HepG2 (cell line): ENCODE results near the gene NELL2. TPM values are rescaled to one million over a fixed set of nuclear protein-coding genes. Genes with fewer than 3 reads are reported as not detected.
A peak's percentile ranks its signal among the peaks of the same experiment; 100 is the strongest.

Source experiments
- ATAC-seq: fragments of 200-7000 bp; cut with Tn5 transposase; 3 replicates; pipeline ENCODE4 v1.9.1; 2020; ENCODE audit warnings: mild to moderate bottlenecking, moderate library complexity
- BruUV-seq: library from RNA; stranded (reverse); fragments of 400-500 nt; replicated peaks from 2 replicates; lab custom pipeline; 2021; lab: Mats Ljungman, UMichigan
- CTCF ChIA-PET: fragments of 300-600 bp; formaldehyde crosslinking; extraction: SDS; loops from one replicate; lab custom pipeline; 2021; ENCODE audit warnings: low total read pairs, inconsistent platforms, low intra/inter-chr PET ratio; lab: Yijun Ruan, JAX
- POLR2A ChIA-PET: fragments of 350-600 bp; sonication (Branson Sonifier 250); formaldehyde crosslinking; loops from one replicate; lab custom pipeline; 2020; ENCODE audit warnings: antibody characterized with exemption, inconsistent platforms; lab: Yijun Ruan, JAX
- DNase-seq: peaks from one replicate; pipeline ENCODE4 v3.0.0-alpha.2; 2015; ENCODE audit warnings: low spot score
- FAIRE-seq: peaks from 3 replicates; lab custom pipeline; 2011; peaks lifted over from hg19 to GRCh38; lab: Jason Lieb, UNC
- H2AFZ ChIP-seq: one replicate; pipeline ENCODE4 v1.6.1; 2011; ENCODE audit warnings: low read length, inconsistent platforms
- H3K27ac ChIP-seq: fragments of 300-600 bp; 3 replicates; pipeline ENCODE4 v1.8.0; 2011; ENCODE audit warnings: mixed run types, mild to moderate bottlenecking, mixed read lengths, low read length, inconsistent platforms; ENCODE audit not compliant: insufficient read depth; ENCODE audit errors: extremely low read length
- H3K27me3 ChIP-seq, 2 experiments: fragments of 200-600 bp in 1 of 2; 2 replicates in 1 of 2; 3 replicates in 1 of 2; pipeline versions ENCODE4 v1.6.0 to v1.8.0; 2011; ENCODE audit warnings: low read length in 2 of 2, mild to moderate bottlenecking in 2 of 2, moderate library complexity in 2 of 2, inconsistent platforms in 1 of 2; ENCODE audit not compliant: insufficient read depth in 2 of 2, control insufficient read depth in 1 of 2
- H3K36me3 ChIP-seq, 2 experiments: fragments of 200-600 bp in 1 of 2; replicated peaks in 1 of 2; 2 replicates in 1 of 2; 3 replicates in 1 of 2; pipeline versions ENCODE4 v1.5.1 to v1.8.0; 2011; ENCODE audit warnings: low read length in 2 of 2, inconsistent platforms in 1 of 2; ENCODE audit not compliant: insufficient read depth in 2 of 2, control insufficient read depth in 1 of 2
- H3K4me1 ChIP-seq: 2 replicates; pipeline ENCODE4 v1.5.1; 2012; ENCODE audit warnings: low read length, inconsistent platforms; ENCODE audit not compliant: insufficient read depth
- H3K4me2 ChIP-seq: 2 replicates; pipeline ENCODE4 v1.6.0; 2011; ENCODE audit warnings: low read depth, low read length, inconsistent platforms
- H3K4me3 ChIP-seq, 3 experiments: fragments of 200-600 bp in 1 of 3; sonication (generic), shearing (Covaris generic) in 1 of 3; replicated peaks in 1 of 3; 2 replicates each; pipeline ENCODE4 v1.5.1; 2011 to 2016; ENCODE audit warnings: low read length in 3 of 3, inconsistent platforms in 2 of 3, low read depth in 2 of 3, mild to moderate bottlenecking in 2 of 3, control low read depth in 1 of 3, mixed read lengths in 1 of 3; ENCODE audit not compliant: insufficient read depth in 1 of 3
- H3K79me2 ChIP-seq: one replicate; pipeline ENCODE4 v1.6.1; 2011; ENCODE audit warnings: low read length, inconsistent platforms; ENCODE audit not compliant: insufficient read depth
- H3K9ac ChIP-seq: 2 replicates; pipeline ENCODE4 v1.6.0; 2011; ENCODE audit warnings: mild to moderate bottlenecking, low read depth, low read length, inconsistent platforms; ENCODE audit not compliant: insufficient read depth
- H3K9me3 ChIP-seq: 2 replicates; pipeline ENCODE4 v1.5.1; 2012; ENCODE audit warnings: mild to moderate bottlenecking, low read length
- H4K20me1 ChIP-seq: 2 replicates; pipeline ENCODE4 v1.6.0; 2011; ENCODE audit warnings: inconsistent platforms, mild to moderate bottlenecking, low read length, moderate library complexity; ENCODE audit not compliant: insufficient read depth
- BCL6 ChIP-seq: IDR thresholded peaks from 2 replicates; pipeline ENCODE4 v1.6.1; 2016; ENCODE audit warnings: missing genetic modification reagents, missing compliant biosample characterization
- FIP1L1 ChIP-seq: fragments of 200-400 bp; formaldehyde crosslinking; IDR thresholded peaks from 2 replicates; pipeline ENCODE4 v1.6.1; 2018; ENCODE audit warnings: low read depth, mild to moderate bottlenecking, low read length, moderate library complexity, borderline replicate concordance; ENCODE audit not compliant: insufficient read depth
- GTF2F1 ChIP-seq: fragments of 150-350 bp; IDR thresholded peaks from 2 replicates; pipeline ENCODE4 v1.6.1; 2014; ENCODE audit warnings: low read length
- HHEX ChIP-seq: IDR thresholded peaks from 2 replicates; pipeline ENCODE4 v1.6.1; 2016; ENCODE audit warnings: control low read depth
- MAF1 ChIP-seq: sonication (generic); formaldehyde crosslinking; IDR thresholded peaks from 2 replicates; pipeline ENCODE4 v1.5.0; 2020; ENCODE audit warnings: missing genetic modification reagents, borderline replicate concordance
- MAFK ChIP-seq, 2 experiments: IDR thresholded peaks in 1 of 2; conservative IDR thresholded peaks in 1 of 2; 2 replicates each; pipeline ENCODE4 v1.6.1; 2011; ENCODE audit warnings: improper control_type of control experiment in 2 of 2, low read length in 2 of 2
- NONO ChIP-seq, 2 experiments: fragments of 450-650 bp in 1 of 2; sonication (generic) in 1 of 2; formaldehyde crosslinking in 1 of 2; IDR thresholded peaks in 1 of 2; conservative IDR thresholded peaks in 1 of 2; 2 replicates each; pipeline versions ENCODE4 v1.6.1 to v1.8.0; 2017 to 2022; ENCODE audit warnings: mild to moderate bottlenecking in 1 of 2, missing genetic modification reagents in 1 of 2, moderate library complexity in 1 of 2
- PHF21A ChIP-seq: sonication (generic); formaldehyde crosslinking; IDR thresholded peaks from 2 replicates; pipeline ENCODE4 v1.5.0; 2020; ENCODE audit warnings: mild to moderate bottlenecking, missing genetic modification reagents
- SMYD3 ChIP-seq: sonication (generic); formaldehyde crosslinking; IDR thresholded peaks from 2 replicates; pipeline ENCODE4 v1.8.1; 2023; ENCODE audit warnings: mild to moderate bottlenecking, missing genetic modification reagents
- SRSF4 ChIP-seq: fragments of 200-400 bp; formaldehyde crosslinking; IDR thresholded peaks from one replicate; pipeline ENCODE4 v1.6.1; 2018; ENCODE audit warnings: mild to moderate bottlenecking, low read depth, low read length, moderate library complexity; ENCODE audit not compliant: poor library complexity, severe bottlenecking
- ZNF530 ChIP-seq: sonication (generic); formaldehyde crosslinking; IDR thresholded peaks from 2 replicates; pipeline ENCODE4 v1.5.0; 2020; ENCODE audit warnings: low read depth, mild to moderate bottlenecking, missing genetic modification reagents
- ZNF616 ChIP-seq: sonication (generic); formaldehyde crosslinking; IDR thresholded peaks from 2 replicates; pipeline ENCODE4 v1.5.0; 2020; ENCODE audit warnings: low read depth, mild to moderate bottlenecking, missing genetic modification reagents
- ZNF761 ChIP-seq: sonication (generic); formaldehyde crosslinking; conservative IDR thresholded peaks from 2 replicates; pipeline ENCODE4 v1.4.0; 2020; ENCODE audit warnings: mild to moderate bottlenecking, missing genetic modification reagents
- WGBS: methylation state at CpG from one replicate; pipeline ENCODE4 v1.1.6; 2017; ENCODE audit warnings: low lambda C conversion rate; 5-methylcytosine and 5-hydroxymethylcytosine counted together
- in situ Hi-C: cut with HindIII; loops from 2 replicates; pipeline ENCODE4 v1.10.0; 2017; ENCODE audit warnings: low pct_unique_long_range_greater_than_20kb; ENCODE audit not compliant: extremely low pct_ligation_motif_present
- intact Hi-C: fragments of 100-400 bp; cut with micrococcal nuclease; formaldehyde crosslinking; loops from one replicate; pipeline ENCODE4 v1.10.0; 2022; ENCODE audit not compliant: unreplicated experiment
- polyA plus RNA-seq, 8 experiments: library from polyadenylated mRNA; depleted of rRNA in 3 of 8; stranded (reverse) in 7 of 8; unstranded in 1 of 8; fragments of >200 nt; fragmentation: Illumina TruSeq in 4 of 8; extraction: Trizol in 4 of 8; gene quantifications; 2 replicates each; pipeline versions ENCODE4 v1.2.1 to v1.2.3, GENCODE V29; 2011 to 2016; ENCODE audit warnings: low read depth in 4 of 8, missing spikeins in 1 of 8, mixed read lengths in 1 of 8; ENCODE audit not compliant: insufficient read depth in 1 of 8
- total RNA-seq, 5 experiments: library from RNA; depleted of rRNA; stranded (reverse); fragments of >200 nt; fragmentation: Illumina TruSeq; extraction: Trizol; gene quantifications; 2 replicates each; pipeline ENCODE4 v1.2.3, GENCODE V29; 2016; ENCODE audit warnings: low read depth in 1 of 5
- TF ChIP-seq, protein P1 (sequence below): conservative IDR thresholded peaks from 2 replicates; pipeline ENCODE4 v1.6.1; 2018; ENCODE audit warnings: missing genetic modification reagents
- TF ChIP-seq, protein P2 (sequence below): IDR thresholded peaks from 2 replicates; pipeline ENCODE4 v1.6.1; 2012; ENCODE audit warnings: low read length, improper control_type of control experiment

Gene NELL2
- total and polyA plus RNA-seq, 2 of the 13 experiments (the other 11 are each of a cell fraction or from before 2014, with no cell fraction given), result 0.11 TPM; not detected in 1

DNA sequence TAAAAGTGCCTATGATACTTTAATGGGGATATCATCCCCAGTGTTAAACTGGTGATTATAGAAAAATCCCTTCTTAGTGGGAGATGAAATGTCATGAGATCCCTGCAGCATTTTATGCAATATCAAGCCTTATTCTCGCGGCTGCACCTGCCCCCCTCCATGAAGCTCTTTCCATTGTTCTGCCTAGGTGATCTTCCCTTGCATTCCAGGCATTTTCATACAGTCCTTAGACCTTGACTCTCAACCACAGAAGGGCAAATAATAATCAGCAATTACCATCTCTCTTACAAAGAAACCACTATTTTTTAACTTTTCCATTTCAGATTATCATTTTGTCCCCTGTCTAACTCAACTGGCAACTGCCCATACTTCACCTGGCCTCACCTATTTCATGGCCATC is 352.3 kb downstream of the NELL2 start:
- Histone ChIP-seq H3K27me3 (no peaks in the 10 kb centered on the region), H3K36me3 (no peaks in the 10 kb centered on the region), H3K27ac (no peak overlapping the region), H2AFZ (no peak overlapping the region), H4K20me1 (no peaks in the 10 kb centered on the region), H3K9ac (no peak overlapping the region), H3K9me3 (no peaks in the 10 kb centered on the region), H3K79me2 (no peaks in the 10 kb centered on the region), H3K4me1 (peaks cover 15% of the 10 kb centered on the region), H3K4me2 (no peak overlapping the region), H3K4me3 (no peak overlapping the region)
- DNase-seq (peak; percentile 5), FAIRE-seq (no peak), ATAC-seq (no peak)
- no TSS peak for BruUV-seq
- 34% methylated on average over 2 of the region's 2 CpGs for WGBS
- ChIA-PET CTCF (no interaction called here), POLR2A (no interaction called here)
- TF ChIP-seq HHEX (CRISPR knock-in tag) (no peak), SMYD3 (CRISPR knock-in tag) (no peak), BCL6 (no peak), ZNF761 (CRISPR knock-in tag) (no peak), PHF21A (CRISPR knock-in tag) (no peak)
- TF ChIP-seq, protein P1, sequence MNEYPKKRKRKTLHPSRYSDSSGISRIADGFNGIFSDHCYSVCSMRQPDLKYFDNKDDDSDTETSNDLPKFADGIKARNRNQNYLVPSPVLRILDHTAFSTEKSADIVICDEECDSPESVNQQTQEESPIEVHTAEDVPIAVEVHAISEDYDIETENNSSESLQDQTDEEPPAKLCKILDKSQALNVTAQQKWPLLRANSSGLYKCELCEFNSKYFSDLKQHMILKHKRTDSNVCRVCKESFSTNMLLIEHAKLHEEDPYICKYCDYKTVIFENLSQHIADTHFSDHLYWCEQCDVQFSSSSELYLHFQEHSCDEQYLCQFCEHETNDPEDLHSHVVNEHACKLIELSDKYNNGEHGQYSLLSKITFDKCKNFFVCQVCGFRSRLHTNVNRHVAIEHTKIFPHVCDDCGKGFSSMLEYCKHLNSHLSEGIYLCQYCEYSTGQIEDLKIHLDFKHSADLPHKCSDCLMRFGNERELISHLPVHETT (CRISPR knock-in tag), result no peak
- intact Hi-C loops, result no loop called here
- in situ Hi-C loops, result no loop called here

DNA sequence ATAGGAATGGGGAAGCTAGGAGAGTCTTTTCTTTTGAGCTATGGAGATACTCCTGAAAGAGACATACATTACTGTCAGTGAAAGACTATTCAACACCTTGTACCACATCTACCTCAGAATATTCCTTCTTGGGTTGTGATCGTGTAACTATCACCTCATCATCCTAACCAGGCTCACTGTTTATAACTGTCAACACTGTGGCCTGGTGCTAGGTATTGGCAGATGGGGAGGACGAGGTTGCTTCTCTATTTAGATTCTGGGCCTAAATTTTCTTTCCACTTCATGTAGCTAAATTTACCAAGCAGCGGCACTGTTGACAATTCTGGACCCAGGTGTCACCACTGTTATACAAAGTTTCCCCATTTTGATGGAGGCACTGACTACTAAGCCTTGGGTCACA is 354.4 kb downstream of the NELL2 start:
- Histone ChIP-seq H3K36me3 (no peaks in the 10 kb centered on the region), H4K20me1 (no peaks in the 10 kb centered on the region), H3K27ac (no peak overlapping the region), H3K27me3 (no peaks in the 10 kb centered on the region), H3K4me3 (no peak overlapping the region), H2AFZ (no peak overlapping the region), H3K4me1 (peaks cover 15% of the 10 kb centered on the region), H3K9me3 (no peaks in the 10 kb centered on the region), H3K9ac (no peak overlapping the region)
- no TSS peak for BruUV-seq
- 57% methylated on average over 3 of the region's 3 CpGs for WGBS
- FAIRE-seq (no peak), DNase-seq (no peak)
- intact Hi-C loops, result no loop called here
- TF ChIP-seq ZNF530 (CRISPR knock-in tag) (no peak), FIP1L1 (no peak), ZNF616 (no peak), SRSF4 (no peak), GTF2F1 (no peak), MAF1 (no peak), NONO (IDR thresholded peaks at IDR 0.05) (no peak), NONO (CRISPR knock-in tag; conservative IDR thresholded peaks at IDR 0.05) (no peak), MAFK (conservative IDR thresholded peaks at IDR 0.05 in 1 of 2, IDR thresholded peaks at IDR 0.05 in 1 of 2; ENCODE audit: low read length in 2 of 2) (no peak)
- TF ChIP-seq, protein P2, sequence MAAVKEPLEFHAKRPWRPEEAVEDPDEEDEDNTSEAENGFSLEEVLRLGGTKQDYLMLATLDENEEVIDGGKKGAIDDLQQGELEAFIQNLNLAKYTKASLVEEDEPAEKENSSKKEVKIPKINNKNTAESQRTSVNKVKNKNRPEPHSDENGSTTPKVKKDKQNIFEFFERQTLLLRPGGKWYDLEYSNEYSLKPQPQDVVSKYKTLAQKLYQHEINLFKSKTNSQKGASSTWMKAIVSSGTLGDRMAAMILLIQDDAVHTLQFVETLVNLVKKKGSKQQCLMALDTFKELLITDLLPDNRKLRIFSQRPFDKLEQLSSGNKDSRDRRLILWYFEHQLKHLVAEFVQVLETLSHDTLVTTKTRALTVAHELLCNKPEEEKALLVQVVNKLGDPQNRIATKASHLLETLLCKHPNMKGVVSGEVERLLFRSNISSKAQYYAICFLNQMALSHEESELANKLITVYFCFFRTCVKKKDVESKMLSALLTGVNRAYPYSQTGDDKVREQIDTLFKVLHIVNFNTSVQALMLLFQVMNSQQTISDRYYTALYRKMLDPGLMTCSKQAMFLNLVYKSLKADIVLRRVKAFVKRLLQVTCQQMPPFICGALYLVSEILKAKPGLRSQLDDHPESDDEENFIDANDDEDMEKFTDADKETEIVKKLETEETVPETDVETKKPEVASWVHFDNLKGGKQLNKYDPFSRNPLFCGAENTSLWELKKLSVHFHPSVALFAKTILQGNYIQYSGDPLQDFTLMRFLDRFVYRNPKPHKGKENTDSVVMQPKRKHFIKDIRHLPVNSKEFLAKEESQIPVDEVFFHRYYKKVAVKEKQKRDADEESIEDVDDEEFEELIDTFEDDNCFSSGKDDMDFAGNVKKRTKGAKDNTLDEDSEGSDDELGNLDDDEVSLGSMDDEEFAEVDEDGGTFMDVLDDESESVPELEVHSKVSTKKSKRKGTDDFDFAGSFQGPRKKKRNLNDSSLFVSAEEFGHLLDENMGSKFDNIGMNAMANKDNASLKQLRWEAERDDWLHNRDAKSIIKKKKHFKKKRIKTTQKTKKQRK, result no peak
- TF ChIP-seq, all 625 proteins: peak for 0
- ATAC-seq, result no peak
- Histone ChIP-seq H3K4me2 (no peak overlapping the region), H3K79me2 (no peaks in the 10 kb centered on the region)
- ChIA-PET POLR2A (no interaction called here), CTCF (no interaction called here)
- in situ Hi-C loops, result no loop called here
